ENCODE results near the gene APOA4. TPM values are rescaled to one million over a fixed set of nuclear protein-coding genes. Genes with fewer than 3 reads are reported as not detected.
"Not testable (repeated sequence)": the region's sequence is repeated elsewhere in the genome, so short reads cannot be mapped to it uniquely, and the experiment has no call there.

Gene APOA4
- total RNA-seq, 3 donors from 2014 or later: not detected

GRCh38 chr11:116838321-116839084, 15.4 kb upstream of the APOA4 start:
- Mint-ChIP-seq H3K4me1 (ENCODE audit: low read depth) (peaks cover 8% of the 10 kb centered on the region), H3K4me3 (no peak overlapping the region), H3K9me3 (no peaks in the 10 kb centered on the region), H3K36me3 (ENCODE audit: insufficient read depth) (peaks cover 5% of the 10 kb centered on the region), H3K27me3 (ENCODE audit: low read depth) (no peaks in the 10 kb centered on the region)
- DNase-seq: no peak
- no peak for ATAC-seq

- no peaks in the 10 kb centered on the region for H3K27me3 Mint-ChIP-seq (ENCODE audit: low read depth)
- peaks cover 8% of the 10 kb centered on the region for H3K4me1 Mint-ChIP-seq (ENCODE audit: low read depth)
Measured at GRCh38 chr11:116837231-116838091, 14.4 kb upstream of the APOA4 start, which contains the start of gene APOA1. Gene APOA1 (minus strand): TSS chr11:116837622. CDS start chr11:116837387, 235 bp downstream.

GRCh38 chr11:116836632-116836991, 13.5 kb upstream of the APOA4 start:
- H3K4me1 Mint-ChIP-seq (ENCODE audit: low read depth): peaks cover 8% of the 10 kb centered on the region
- no peaks in the 10 kb centered on the region for H3K27me3 Mint-ChIP-seq (ENCODE audit: low read depth)
- H3K36me3 Mint-ChIP-seq (ENCODE audit: insufficient read depth): no peaks in the 10 kb centered on the region
- DNase-seq (no peak), ATAC-seq (no peak)
- no peaks in the 10 kb centered on the region for H3K9me3 Mint-ChIP-seq
- no peak overlapping the region for H3K4me3 Mint-ChIP-seq

More at GRCh38 chr11:116837231-116838091, 14.4 kb upstream of the APOA4 start, which contains the start of gene APOA1:
- Mint-ChIP-seq H3K9me3 (no peaks in the 10 kb centered on the region), H3K36me3 (ENCODE audit: insufficient read depth) (no peaks in the 10 kb centered on the region), H3K4me3 (no peak within 1 kb of the TSS)
- ATAC-seq (no peak), DNase-seq (no peak)

DNA sequence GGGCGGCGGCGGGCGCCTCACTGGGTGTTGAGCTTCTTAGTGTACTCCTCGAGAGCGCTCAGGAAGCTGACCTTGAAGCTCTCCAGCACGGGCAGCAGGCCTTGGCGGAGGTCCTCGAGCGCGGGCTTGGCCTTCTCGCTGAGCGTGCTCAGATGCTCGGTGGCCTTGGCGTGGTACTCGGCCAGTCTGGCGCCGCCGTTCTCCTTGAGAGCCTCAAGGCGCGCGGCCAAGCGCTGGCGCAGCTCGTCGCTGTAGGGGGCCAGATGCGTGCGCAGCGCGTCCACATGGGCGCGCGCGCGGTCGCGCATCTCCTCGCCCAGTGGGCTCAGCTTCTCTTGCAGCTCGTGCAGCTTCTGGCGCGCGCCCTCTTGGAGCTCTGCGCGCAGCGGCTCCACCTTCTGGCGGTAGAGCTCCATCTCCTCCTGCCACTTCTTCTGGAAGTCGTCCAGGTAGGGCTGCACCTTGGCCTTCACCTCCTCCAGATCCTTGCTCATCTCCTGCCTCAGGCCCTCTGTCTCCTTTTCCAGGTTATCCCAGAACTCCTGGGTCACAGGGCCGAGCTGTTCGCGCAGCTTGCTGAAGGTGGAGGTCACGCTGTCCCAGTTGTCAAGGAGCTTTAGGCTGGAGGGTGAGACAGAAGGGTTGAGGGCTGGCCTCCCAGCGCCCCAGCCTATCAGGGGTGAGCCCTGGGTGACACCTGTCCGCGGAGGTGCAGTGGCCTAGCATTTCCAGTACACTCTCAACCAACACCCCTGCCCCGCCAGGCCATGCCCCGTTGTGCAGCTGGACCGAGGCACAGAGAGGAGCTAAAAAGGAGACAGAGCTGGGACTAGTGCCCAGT, 12.9 kb upstream of the APOA4 start:
- Mint-ChIP-seq H3K36me3 (ENCODE audit: insufficient read depth) (no peaks in the 10 kb centered on the region), H3K4me1 (ENCODE audit: low read depth) (peaks cover 8% of the 10 kb centered on the region), H3K4me3 (peak overlapping the region; percentile 67), H3K27me3 (ENCODE audit: low read depth) (no peaks in the 10 kb centered on the region), H3K9me3 (no peaks in the 10 kb centered on the region)
- DNase-seq (peak; percentile 72), ATAC-seq (peak; percentile 94)

DNA sequence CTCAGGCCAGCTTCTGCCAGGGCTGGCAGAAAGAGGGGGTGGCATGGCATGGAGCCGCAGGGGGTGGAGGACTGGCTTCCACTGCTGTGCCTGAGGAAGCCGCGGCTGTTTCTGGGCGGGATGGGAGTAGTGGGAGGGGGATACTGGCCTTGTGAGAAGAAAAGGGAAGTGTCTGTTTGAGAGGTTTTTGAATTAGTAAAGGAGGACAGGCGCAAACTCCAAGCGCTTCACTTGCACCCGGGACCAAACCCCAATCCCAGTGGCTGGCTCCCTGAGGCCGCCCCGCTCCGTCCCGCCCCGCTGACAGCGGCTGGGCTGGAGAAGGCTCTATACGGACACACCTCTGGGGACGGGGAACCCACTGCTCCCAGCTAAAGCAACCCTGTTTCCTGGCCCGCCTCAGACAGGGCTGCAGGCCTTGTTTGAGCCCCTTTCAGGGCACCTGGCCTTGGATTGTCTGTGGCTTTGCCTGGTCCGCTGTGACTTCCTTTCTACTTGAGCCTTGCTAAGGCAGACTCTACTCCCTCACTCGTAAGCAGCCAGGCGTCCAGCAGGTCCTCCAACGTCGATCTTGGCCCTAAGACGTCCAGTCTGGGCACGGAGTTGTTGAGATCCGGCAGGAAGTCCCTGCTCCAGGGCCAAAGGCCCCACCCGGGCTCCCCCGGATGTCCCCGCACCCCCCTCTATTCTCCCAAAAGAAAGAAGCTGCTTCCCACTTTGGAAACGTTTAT, 12.1 kb upstream of the APOA4 start:
- H3K9me3 Mint-ChIP-seq: no peaks in the 10 kb centered on the region
- ATAC-seq (no peak), DNase-seq (no peak)
- H3K36me3 Mint-ChIP-seq (ENCODE audit: insufficient read depth): no peaks in the 10 kb centered on the region
- H3K4me3 Mint-ChIP-seq: peak overlapping the region; percentile 67
- peaks cover 8% of the 10 kb centered on the region for H3K4me1 Mint-ChIP-seq (ENCODE audit: low read depth)
- no peaks in the 10 kb centered on the region for H3K27me3 Mint-ChIP-seq (ENCODE audit: low read depth)

GRCh38 chr11:116834535-116835041, 11.5 kb upstream of the APOA4 start:
- not testable (repeated sequence) for ATAC-seq; H3K4me1 Mint-ChIP-seq (ENCODE audit: low read depth); DNase-seq; H3K27me3 Mint-ChIP-seq (ENCODE audit: low read depth); H3K9me3 Mint-ChIP-seq; H3K36me3 Mint-ChIP-seq (ENCODE audit: insufficient read depth)
- peak overlapping the region; percentile 27 for H3K4me3 Mint-ChIP-seq

GRCh38 chr11:116833816-116834534, 10.9 kb upstream of the APOA4 start:
- no peak for ATAC-seq
- Mint-ChIP-seq H3K4me3 (no peak overlapping the region), H3K27me3 (ENCODE audit: low read depth) (no peaks in the 10 kb centered on the region), H3K36me3 (ENCODE audit: insufficient read depth) (no peaks in the 10 kb centered on the region), H3K4me1 (ENCODE audit: low read depth) (peaks cover 8% of the 10 kb centered on the region), H3K9me3 (no peaks in the 10 kb centered on the region)
- DNase-seq: no peak

GRCh38 chr11:116833491-116833815, 10.3 kb upstream of the APOA4 start:
- no peak for ATAC-seq
- Mint-ChIP-seq H3K4me1 (ENCODE audit: low read depth) (peaks cover 8% of the 10 kb centered on the region), H3K4me3 (no peak overlapping the region)

DNA sequence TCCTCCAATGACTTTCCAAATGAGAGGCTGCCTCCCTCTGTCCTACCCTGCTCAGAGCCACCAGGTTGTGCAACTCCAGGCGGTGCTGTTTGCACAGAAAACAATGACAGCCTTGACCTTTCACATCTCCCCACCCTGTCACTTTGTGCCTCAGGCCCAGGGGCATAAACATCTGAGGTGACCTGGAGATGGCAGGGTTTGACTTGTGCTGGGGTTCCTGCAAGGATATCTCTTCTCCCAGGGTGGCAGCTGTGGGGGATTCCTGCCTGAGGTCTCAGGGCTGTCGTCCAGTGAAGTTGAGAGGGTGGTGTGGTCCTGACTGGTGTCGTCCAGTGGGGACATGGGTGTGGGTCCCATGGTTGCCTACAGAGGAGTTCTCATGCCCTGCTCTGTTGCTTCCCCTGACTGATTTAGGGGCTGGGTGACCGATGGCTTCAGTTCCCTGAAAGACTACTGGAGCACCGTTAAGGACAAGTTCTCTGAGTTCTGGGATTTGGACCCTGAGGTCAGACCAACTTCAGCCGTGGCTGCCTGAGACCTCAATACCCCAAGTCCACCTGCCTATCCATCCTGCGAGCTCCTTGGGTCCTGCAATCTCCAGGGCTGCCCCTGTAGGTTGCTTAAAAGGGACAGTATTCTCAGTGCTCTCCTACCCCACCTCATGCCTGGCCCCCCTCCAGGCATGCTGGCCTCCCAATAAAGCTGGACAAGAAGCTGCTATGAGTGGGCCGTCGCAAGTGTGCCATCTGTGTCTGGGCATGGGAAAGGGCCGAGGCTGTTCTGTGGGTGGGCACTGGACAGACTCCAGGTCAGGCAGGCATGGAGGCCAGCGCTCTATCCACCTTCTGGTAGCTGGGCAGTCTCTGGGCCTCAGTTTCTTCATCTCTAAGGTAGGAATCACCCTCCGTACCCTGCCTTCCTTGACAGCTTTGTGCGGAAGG, 9.5 kb upstream of the APOA4 start:
- H3K27me3 Mint-ChIP-seq (ENCODE audit: low read depth): no peaks in the 10 kb centered on the region
- H3K36me3 Mint-ChIP-seq (ENCODE audit: insufficient read depth): no peaks in the 10 kb centered on the region
- ATAC-seq (no peak), DNase-seq (no peak)
- peaks cover 8% of the 10 kb centered on the region for H3K4me1 Mint-ChIP-seq (ENCODE audit: low read depth)
- no peaks in the 10 kb centered on the region for H3K9me3 Mint-ChIP-seq
- H3K4me3 Mint-ChIP-seq: no peak overlapping the region

More at GRCh38 chr11:116833491-116833815, 10.3 kb upstream of the APOA4 start:
- H3K27me3 Mint-ChIP-seq (ENCODE audit: low read depth): no peaks in the 10 kb centered on the region
- H3K9me3 Mint-ChIP-seq: no peaks in the 10 kb centered on the region
- DNase-seq: no peak
- no peaks in the 10 kb centered on the region for H3K36me3 Mint-ChIP-seq (ENCODE audit: insufficient read depth)

DNA sequence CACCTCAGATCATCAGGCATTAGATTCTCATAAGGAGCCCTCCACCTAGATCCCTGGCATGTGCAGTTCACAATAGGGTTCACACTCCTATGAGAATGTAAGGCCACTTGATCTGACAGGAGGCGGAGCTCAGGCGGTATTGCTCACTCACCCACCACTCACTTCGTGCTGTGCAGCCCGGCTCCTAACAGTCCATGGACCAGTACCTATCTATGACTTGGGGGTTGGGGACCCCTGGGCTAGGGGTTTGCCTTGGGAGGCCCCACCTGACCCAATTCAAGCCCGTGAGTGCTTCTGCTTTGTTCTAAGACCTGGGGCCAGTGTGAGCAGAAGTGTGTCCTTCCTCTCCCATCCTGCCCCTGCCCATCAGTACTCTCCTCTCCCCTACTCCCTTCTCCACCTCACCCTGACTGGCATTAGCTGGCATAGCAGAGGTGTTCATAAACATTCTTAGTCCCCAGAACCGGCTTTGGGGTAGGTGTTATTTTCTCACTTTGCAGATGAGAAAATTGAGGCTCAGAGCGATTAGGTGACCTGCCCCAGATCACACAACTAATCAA, 8.8 kb upstream of the APOA4 start:
- H3K27me3 Mint-ChIP-seq (ENCODE audit: low read depth): no peaks in the 10 kb centered on the region
- peaks cover 8% of the 10 kb centered on the region for H3K4me1 Mint-ChIP-seq (ENCODE audit: low read depth)
- DNase-seq: no peak
- H3K4me3 Mint-ChIP-seq: no peak overlapping the region
- no peak for ATAC-seq
- no peaks in the 10 kb centered on the region for H3K36me3 Mint-ChIP-seq (ENCODE audit: insufficient read depth)
- no peaks in the 10 kb centered on the region for H3K9me3 Mint-ChIP-seq

- DNase-seq (no peak), ATAC-seq (no peak)
- Mint-ChIP-seq H3K4me1 (ENCODE audit: low read depth) (peaks cover 6% of the 10 kb centered on the region), H3K4me3 (no peak overlapping the region), H3K9me3 (no peaks in the 10 kb centered on the region), H3K36me3 (ENCODE audit: insufficient read depth) (no peaks in the 10 kb centered on the region), H3K27me3 (ENCODE audit: low read depth) (no peaks in the 10 kb centered on the region)
Measured at GRCh38 chr11:116830184-116830912, 7.2 kb upstream of the APOA4 start.
